Ascending aorta (tissue), 2 donors: Measurements from ENCODE around the gene CAMTA1. TPM values are rescaled to one million over a fixed set of nuclear protein-coding genes. Genes with fewer than 3 reads are reported as not detected.

Experiments used
- DNase-seq, 2 donors: peaks; one replicate each; pipeline ENCODE4 v3.0.0-alpha.2; 2019; ENCODE audit warnings: low spot score in 2 of 2
- H3K27ac ChIP-seq, 2 donors: fragments of 200-600 bp; sonication (generic); one replicate each; pipeline ENCODE4 v1.5.1; 2016 to 2017; ENCODE audit warnings: mild to moderate bottlenecking in 1 of 2
- H3K27me3 ChIP-seq: fragments of 200-600 bp; sonication (generic); one replicate; pipeline ENCODE4 v1.5.1; 2017
- H3K36me3 ChIP-seq, 2 donors: fragments of 200-600 bp; sonication (generic); one replicate each; pipeline ENCODE4 v1.5.1; 2016
- H3K4me1 ChIP-seq, 2 donors: fragments of 200-600 bp; sonication (generic); one replicate each; pipeline ENCODE4 v1.5.1; 2016 to 2017; ENCODE audit warnings: mild to moderate bottlenecking in 1 of 2
- H3K4me3 ChIP-seq, 2 donors: fragments of 200-600 bp; sonication (generic); one replicate each; pipeline ENCODE4 v1.5.1; 2016 to 2017; ENCODE audit warnings: mild to moderate bottlenecking in 1 of 2
- H3K9me3 ChIP-seq, 2 donors: fragments of 200-600 bp; sonication (generic); one replicate each; pipeline ENCODE4 v1.5.1; 2016
- CTCF ChIP-seq, 3 experiments: fragments of 200-600 bp in 2 of 3; fragments of 450-650 bp in 1 of 3; sonication (generic) in 2 of 3; IDR thresholded peaks; one replicate each; pipeline ENCODE4 v1.5.1; 2016 to 2019; ENCODE audit warnings: antibody characterized with exemption in 3 of 3, mild to moderate bottlenecking in 1 of 3, moderate library complexity in 1 of 3
- intact Hi-C: fragments of 100-400 bp; cut with DNase I; formaldehyde crosslinking; loops from one replicate; pipeline ENCODE4 v1.15.1; 2023
- total RNA-seq: library from RNA; depleted of rRNA; stranded (reverse); fragments of >200 nt; gene quantifications from one replicate; pipeline ENCODE4 v1.1.0, GENCODE V29; 2016

CAMTA1 gene
- total RNA-seq, 1 donor from 2014 or later: 53.3 TPM

GRCh38 chr1:6867729-6868659 is 82.7 kb downstream of the CAMTA1 start:
- peaks cover 6 to 37% of the 10 kb centered on the region in 2 donors for H3K4me1 ChIP-seq
- H3K27ac ChIP-seq: peak overlapping the region; percentile 60 to 63
- peak overlapping the region in 1 of 2 donors; percentile 7 for H3K4me3 ChIP-seq
- TF ChIP-seq CTCF (IDR thresholded peaks at IDR 0.05): no peak
- no peaks in the 10 kb centered on the region for H3K9me3 ChIP-seq
- intact Hi-C loops: no loop called here
- H3K36me3 ChIP-seq: no peaks in the 10 kb centered on the region
- no peaks in the 10 kb centered on the region for H3K27me3 ChIP-seq
- DNase-seq: no peak

DNA sequence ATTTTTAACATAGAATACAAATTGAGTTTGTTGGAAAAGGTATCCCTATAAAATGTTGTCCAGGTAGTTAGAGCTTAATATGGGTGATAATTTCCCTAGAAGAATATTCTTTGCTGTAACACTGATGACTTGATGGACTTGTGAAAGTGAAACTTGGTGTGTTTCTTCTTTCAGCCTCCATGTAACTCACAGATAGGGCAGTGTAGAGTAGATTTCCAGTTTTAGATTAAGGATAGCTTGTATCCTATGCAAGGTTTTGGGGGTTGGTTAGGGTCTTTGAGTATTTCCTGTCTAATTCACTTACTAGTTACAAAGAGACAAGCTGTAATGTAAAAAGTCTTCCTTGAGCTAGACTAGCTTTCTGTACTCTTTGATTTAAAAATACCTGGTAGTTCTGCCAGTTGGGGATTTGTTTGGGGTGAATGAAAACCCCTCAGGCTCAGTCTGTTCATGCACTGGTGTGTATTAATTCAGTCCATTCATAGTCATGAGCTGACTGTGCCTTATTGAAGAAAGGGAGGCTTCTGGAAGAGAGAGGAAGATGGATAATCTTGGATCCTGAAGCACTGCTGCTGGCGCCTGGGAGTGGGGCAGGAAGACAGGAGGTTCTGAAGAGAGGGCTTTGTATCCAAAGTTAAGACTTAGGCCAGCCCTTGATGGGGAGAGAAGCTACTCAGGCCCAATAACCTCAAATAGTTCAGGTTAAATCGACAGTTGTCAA is 83.6 kb downstream of the CAMTA1 start:
- no peak for TF ChIP-seq CTCF (IDR thresholded peaks at IDR 0.05)
- Histone ChIP-seq H3K4me1 (peaks cover 11 to 41% of the 10 kb centered on the region in 2 donors), H3K9me3 (no peaks in the 10 kb centered on the region), H3K27ac (peak overlapping the region in 1 of 2 donors; percentile 21), H3K27me3 (no peaks in the 10 kb centered on the region), H3K4me3 (peak overlapping the region in 1 of 2 donors; percentile 7), H3K36me3 (no peaks in the 10 kb centered on the region)
- intact Hi-C loops: no loop called here
- no peak for DNase-seq

GRCh38 chr1:6869545-6869944 is 84.3 kb downstream of the CAMTA1 start:
- intact Hi-C loops: no loop called here
- Histone ChIP-seq H3K27me3 (no peaks in the 10 kb centered on the region), H3K27ac (peak overlapping the region in 1 of 2 donors; percentile 21), H3K9me3 (no peaks in the 10 kb centered on the region), H3K36me3 (peaks cover 0 to 4% of the 10 kb centered on the region in 2 donors), H3K4me3 (no peak overlapping the region), H3K4me1 (peaks cover 11 to 46% of the 10 kb centered on the region in 2 donors)
- no peak for DNase-seq
- no peak for TF ChIP-seq CTCF (IDR thresholded peaks at IDR 0.05)

- H3K27ac ChIP-seq: no peak overlapping the region
- no peaks in the 10 kb centered on the region for H3K27me3 ChIP-seq
- H3K36me3 ChIP-seq: peaks cover 0 to 6% of the 10 kb centered on the region in 2 donors
- no peak for DNase-seq
- no peak for TF ChIP-seq CTCF (IDR thresholded peaks at IDR 0.05)
- H3K4me1 ChIP-seq: peaks cover 11 to 46% of the 10 kb centered on the region in 2 donors
- H3K9me3 ChIP-seq: no peaks in the 10 kb centered on the region
- intact Hi-C loops: no loop called here
- no peak overlapping the region for H3K4me3 ChIP-seq
Observed at GRCh38 chr1:6870086-6870485, 84.8 kb downstream of the CAMTA1 start.

DNA sequence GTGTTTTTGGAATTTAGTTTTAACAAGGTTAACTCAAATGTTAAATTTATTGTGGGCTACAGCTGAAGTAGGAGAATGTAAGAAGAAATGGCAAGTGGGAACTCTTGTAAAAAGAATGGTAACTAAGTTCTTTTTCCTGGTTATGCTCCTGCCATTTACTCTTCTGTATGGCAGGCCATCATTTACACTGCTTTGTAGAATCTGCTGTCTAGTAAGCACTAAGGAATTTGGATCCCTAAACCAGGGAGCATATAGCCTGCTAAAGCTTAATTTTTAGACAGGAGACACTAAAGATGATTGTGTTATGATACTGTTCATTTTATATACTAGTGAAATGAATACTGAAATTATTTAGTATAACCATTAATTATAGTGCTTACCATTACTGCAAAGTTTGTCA is 85.3 kb downstream of the CAMTA1 start:
- H3K4me1 ChIP-seq: peaks cover 11 to 46% of the 10 kb centered on the region in 2 donors
- no peak for DNase-seq
- H3K27me3 ChIP-seq: no peaks in the 10 kb centered on the region
- TF ChIP-seq CTCF (IDR thresholded peaks at IDR 0.05): no peak
- peaks cover 0 to 6% of the 10 kb centered on the region in 2 donors for H3K36me3 ChIP-seq
- intact Hi-C loops: no loop called here
- H3K27ac ChIP-seq: no peak overlapping the region
- H3K4me3 ChIP-seq: no peak overlapping the region
- no peaks in the 10 kb centered on the region for H3K9me3 ChIP-seq
